GM10248 (cell line): ENCODE results near the gene GBP7.

Experiments
- CTCF ChIA-PET: fragments of 300-600 bp; sonication (Branson Sonifier 250); formaldehyde crosslinking; extraction: SDS; loops from one replicate; lab custom pipeline; 2021; ENCODE audit warnings: antibody characterized with exemption; lab: Yijun Ruan, JAX
- POLR2A ChIA-PET: fragments of 350-650 bp; sonication (Branson Sonifier 250); formaldehyde crosslinking; extraction: SDS; loops from one replicate; lab custom pipeline; 2020; ENCODE audit warnings: antibody characterized with exemption; lab: Yijun Ruan, JAX
- DNase-seq: peaks from one replicate; pipeline ENCODE4 v3.0.0; 2012; ENCODE audit errors: extremely low spot score
- TF ChIP-seq, protein P1 (sequence below): IDR thresholded peaks from 2 replicates; pipeline ENCODE4 v1.5.1; 2012; ENCODE audit warnings: mild to moderate bottlenecking, low read depth; ENCODE audit errors: extremely low read depth, missing control alignments, control extremely low read depth

GBP7 gene

DNA sequence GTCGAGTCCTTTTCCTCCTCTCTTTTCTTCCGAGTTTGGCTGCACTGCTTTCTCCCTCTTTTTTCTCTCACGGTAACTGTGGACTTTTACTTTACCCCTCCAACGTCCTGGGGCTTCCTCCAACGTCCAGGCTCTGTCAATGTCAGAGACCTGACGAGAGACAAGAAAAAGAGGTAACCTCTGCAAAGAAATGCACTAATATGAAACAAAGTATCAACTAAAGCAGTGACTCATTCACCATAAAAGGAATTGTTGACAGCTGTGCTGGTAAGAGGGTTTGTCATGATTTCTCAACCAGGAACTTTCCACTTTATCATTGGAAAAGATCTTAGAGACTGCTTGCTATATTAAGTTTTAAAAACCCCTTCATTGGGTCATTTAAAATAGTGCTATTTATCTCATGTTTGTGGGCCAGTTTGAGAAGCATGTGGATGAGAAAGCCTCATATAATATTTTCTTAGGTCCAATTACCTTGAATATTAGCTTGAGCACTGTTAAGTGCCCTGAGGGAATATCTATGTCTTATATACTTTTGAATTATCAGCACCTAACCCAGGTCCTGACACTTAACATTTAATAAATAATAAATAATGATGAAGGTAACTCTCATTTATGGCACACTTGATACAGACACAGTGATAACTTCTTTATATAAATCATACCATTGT, 49.8 kb downstream of the GBP7 start, which contains the start of gene GBP2:
TSS of gene GBP2 (minus strand) at position 202 of the 668 bp plus-strand sequence. CDS start 4,148 bp downstream, outside the sequence.
- TF ChIP-seq, protein P1, sequence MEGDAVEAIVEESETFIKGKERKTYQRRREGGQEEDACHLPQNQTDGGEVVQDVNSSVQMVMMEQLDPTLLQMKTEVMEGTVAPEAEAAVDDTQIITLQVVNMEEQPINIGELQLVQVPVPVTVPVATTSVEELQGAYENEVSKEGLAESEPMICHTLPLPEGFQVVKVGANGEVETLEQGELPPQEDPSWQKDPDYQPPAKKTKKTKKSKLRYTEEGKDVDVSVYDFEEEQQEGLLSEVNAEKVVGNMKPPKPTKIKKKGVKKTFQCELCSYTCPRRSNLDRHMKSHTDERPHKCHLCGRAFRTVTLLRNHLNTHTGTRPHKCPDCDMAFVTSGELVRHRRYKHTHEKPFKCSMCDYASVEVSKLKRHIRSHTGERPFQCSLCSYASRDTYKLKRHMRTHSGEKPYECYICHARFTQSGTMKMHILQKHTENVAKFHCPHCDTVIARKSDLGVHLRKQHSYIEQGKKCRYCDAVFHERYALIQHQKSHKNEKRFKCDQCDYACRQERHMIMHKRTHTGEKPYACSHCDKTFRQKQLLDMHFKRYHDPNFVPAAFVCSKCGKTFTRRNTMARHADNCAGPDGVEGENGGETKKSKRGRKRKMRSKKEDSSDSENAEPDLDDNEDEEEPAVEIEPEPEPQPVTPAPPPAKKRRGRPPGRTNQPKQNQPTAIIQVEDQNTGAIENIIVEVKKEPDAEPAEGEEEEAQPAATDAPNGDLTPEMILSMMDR = no peak
- DNase-seq = peak; percentile 58
- ChIA-PET CTCF (interaction anchor here (1.2 to 1.5 kb wide), 5 partner anchors 9 to 112 kb away, joined by 3 to 5 read pairs (median 3); partner anchors contain the start of gene GBP3), POLR2A (interaction anchor here (0.6 kb wide), 1 partner anchor 126 kb away, joined by 11 read pairs; no protein-coding TSS in a partner anchor)

DNA sequence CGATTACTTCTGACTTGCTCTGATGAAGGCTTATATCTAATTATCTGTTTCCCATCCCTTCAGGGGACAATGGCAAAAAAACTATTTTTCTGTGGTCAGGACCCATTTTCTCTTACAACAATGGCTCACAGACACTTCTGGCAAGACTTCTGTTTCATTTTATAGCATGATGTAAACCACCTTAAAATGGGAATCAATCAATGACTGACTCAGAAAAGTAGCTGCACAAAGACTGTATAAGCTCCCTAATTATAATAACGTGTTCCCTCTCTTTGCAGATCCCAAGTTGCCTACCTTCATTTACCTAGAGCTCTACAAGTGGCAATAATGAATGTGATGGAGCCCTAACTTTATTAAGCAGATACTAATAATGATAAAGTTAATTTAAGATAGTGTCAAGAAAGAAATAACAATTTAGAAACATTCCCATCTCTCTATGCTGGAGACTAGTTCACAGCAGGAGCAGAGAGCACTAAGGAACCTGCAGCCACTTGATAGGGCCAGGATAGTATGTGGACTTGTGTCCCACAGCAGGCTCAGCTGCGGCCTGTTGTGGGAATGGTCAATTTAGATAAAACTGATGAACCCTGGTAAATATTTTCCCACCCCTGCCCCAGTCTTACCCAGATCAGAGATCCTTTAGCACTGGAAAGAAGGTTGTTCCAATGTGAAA, 50.4 kb downstream of the GBP7 start:
- TF ChIP-seq, protein P1 = no peak
- ChIA-PET POLR2A (no interaction called here), CTCF (interaction anchor here (1.2 to 1.5 kb wide), 3 partner anchors 20 to 111 kb away, joined by 3 read pairs; no protein-coding TSS in a partner anchor)
- no peak for DNase-seq

DNA sequence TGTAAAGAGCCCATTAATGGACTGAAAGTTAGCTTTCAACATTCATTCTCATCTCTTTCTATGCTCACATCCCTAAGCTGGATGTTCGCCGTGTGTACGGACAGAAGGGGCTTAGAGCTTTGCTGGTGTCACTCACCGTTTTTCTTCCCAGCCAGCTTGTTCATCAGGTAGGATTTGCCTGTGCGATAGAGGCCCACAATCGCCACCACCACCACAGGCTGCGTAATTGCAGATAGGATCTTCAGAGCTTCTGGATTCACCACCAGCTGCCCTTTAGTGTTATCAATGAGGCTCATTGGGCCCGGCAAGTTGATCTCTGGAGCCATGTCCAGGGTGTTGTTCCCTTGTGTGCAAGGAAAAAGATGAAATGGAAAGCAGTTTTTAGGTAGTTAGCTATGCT, 54.2 kb downstream of the GBP7 start:
- ChIA-PET CTCF (no interaction called here), POLR2A (no interaction called here)
- TF ChIP-seq, protein P1 = no peak
- no peak for DNase-seq

DNA sequence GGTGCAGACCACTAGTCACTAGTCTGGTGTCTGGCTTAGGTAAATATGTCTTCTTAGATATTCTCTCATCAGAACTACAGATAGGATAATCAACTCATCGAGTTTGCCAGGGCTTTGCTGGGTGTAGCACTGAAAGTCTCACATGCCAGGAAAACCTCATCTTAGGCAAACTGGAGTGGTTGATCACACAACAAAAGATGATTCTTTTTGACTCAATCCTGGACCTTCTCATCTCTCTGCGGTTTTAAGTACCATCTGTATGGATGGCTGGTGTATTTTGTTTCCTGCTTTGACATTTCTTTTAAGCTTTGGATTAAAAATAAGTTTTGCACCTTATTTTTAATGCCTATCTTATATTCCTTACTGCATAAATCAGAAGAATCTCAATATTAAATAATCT, 61.1 kb downstream of the GBP7 start:
- POLR2A ChIA-PET = no interaction called here
- DNase-seq = no peak
- TF ChIP-seq, protein P1 = no peak
- CTCF ChIA-PET = interaction anchor here (1.2 kb wide), 1 partner anchor 13 kb away, joined by 3 read pairs; no protein-coding TSS in a partner anchor

DNA sequence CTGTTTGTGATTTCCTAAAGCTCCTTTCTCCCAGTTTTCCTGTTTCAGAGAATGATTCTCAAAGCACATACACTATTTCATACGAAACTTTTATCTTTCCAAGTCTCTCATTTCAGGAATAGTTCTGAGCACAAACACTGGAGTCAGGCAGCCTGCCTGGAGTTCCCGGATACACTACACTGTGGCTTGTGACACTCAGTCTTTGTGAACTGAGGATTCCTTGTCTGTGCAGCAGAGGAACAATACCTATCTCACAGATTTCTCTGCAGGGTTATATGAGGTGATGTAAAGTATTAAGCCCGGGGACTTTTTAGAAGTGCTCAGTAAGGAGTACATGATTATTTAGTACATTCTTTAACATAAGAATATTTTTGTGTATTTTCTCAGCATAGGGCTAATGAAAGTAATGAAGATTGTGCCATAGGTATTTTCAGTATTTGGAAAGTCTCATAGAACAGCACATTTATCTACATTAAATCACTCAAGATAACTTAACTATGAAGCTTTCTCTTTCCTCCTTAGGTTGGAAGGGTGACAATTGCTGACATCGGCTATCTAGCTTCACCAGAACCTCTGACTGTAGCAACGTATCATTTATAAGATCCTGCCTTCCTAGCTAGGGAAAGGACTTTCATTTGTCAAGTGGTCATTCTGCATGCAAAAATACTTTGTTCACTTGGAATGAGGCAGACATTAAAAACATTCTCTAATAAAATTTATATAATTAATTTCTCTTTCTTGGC, 62.8 kb downstream of the GBP7 start:
- TF ChIP-seq, protein P1 = no peak
- no peak for DNase-seq
- CTCF ChIA-PET = no interaction called here
- POLR2A ChIA-PET = no interaction called here

DNA sequence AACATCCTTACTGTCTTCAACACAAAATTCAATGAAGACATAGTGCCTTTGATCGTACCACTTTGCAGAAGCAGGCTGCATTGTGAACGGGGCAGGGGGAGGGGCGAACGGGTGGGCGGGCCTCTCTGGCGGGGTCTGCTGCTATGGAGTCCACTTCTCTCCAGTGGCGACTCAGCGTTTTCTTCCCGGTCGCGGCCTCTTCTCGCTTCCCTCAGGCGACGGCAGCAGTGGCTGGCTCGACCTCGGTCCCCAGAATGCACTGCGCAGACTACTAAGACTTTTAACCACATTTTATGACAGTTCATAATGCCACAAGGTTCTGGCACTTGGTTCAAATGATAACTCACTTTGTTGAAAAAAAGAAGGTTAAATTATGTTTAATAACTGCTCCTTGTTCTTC, 71.1 kb downstream of the GBP7 start:
- TF ChIP-seq, protein P1 = no peak
- no peak for DNase-seq
- CTCF ChIA-PET = interaction anchor here (2.0 kb wide), 1 partner anchor 33 kb away, joined by 4 read pairs; no protein-coding TSS in a partner anchor
- POLR2A ChIA-PET = no interaction called here
